Body of pancreas (tissue), 4 donors: ENCODE data around the gene C19orf73.

Experiments
- POLR2A ChIP-seq, 3 donors: fragments of 450-650 bp; IDR thresholded peaks; one replicate each; pipeline ENCODE4 v1.6.1; 2016; ENCODE audit warnings: antibody characterized with exemption in 3 of 3, mild to moderate bottlenecking in 2 of 3
- TF ChIP-seq, protein P1 (sequence below), 7 experiments: fragments of 450-650 bp in 4 of 7; fragments of 200-600 bp in 3 of 7; sonication (generic) in 3 of 7; IDR thresholded peaks; one replicate each; pipeline ENCODE4 v1.5.1; 2016 to 2019; ENCODE audit warnings: antibody characterized with exemption in 7 of 7

DNA sequence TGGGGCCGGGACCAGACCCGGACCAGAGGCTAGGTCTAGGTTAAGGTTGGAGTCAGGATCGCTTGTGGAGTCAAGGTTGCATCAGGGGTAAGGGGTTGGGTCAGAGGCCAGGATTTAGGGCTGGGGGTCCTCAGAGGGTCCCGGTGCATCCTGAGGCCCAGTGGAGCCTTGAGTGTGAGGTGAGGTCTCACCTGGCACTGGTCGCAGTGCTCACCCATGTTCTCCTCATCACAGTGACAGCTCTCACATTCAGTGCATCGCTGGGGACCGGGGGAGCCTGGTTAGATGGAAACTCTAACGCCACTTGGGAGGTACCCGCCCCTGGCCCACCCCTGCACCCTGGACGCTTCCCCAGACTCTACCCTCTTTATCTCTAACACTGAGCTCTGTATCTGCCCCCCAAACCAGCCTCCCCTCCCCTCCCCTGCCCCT, 33.2 kb upstream of the C19orf73 start:
- no peak for TF ChIP-seq POLR2A (IDR thresholded peaks at IDR 0.05)
- TF ChIP-seq, protein P1, sequence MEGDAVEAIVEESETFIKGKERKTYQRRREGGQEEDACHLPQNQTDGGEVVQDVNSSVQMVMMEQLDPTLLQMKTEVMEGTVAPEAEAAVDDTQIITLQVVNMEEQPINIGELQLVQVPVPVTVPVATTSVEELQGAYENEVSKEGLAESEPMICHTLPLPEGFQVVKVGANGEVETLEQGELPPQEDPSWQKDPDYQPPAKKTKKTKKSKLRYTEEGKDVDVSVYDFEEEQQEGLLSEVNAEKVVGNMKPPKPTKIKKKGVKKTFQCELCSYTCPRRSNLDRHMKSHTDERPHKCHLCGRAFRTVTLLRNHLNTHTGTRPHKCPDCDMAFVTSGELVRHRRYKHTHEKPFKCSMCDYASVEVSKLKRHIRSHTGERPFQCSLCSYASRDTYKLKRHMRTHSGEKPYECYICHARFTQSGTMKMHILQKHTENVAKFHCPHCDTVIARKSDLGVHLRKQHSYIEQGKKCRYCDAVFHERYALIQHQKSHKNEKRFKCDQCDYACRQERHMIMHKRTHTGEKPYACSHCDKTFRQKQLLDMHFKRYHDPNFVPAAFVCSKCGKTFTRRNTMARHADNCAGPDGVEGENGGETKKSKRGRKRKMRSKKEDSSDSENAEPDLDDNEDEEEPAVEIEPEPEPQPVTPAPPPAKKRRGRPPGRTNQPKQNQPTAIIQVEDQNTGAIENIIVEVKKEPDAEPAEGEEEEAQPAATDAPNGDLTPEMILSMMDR (IDR thresholded peaks at IDR 0.05): no peak
